GM23338 (cell line): ENCODE measurements around the gene EP400. TPM values are rescaled to one million over a fixed set of nuclear protein-coding genes. Genes with fewer than 3 reads are reported as not detected.

Source experiments
- ATAC-seq: fragments of 200-7000 bp; cut with Tn5 transposase; 3 replicates; pipeline ENCODE4 v1.9.1; 2020
- DNase-seq: peaks from one replicate; pipeline ENCODE4 v3.0.0-alpha.2; 2015; ENCODE audit warnings: low spot score
- H2AFZ ChIP-seq: fragments of 200-600 bp; sonication (generic); 2 replicates; pipeline ENCODE4 v1.8.0; 2016; ENCODE audit warnings: antibody characterized with exemption, mild to moderate bottlenecking, moderate library complexity
- H3F3A ChIP-seq: fragments of 200-600 bp; sonication (generic); replicated peaks from 2 replicates; pipeline ENCODE4 v1.8.0; 2017; ENCODE audit warnings: antibody characterized with exemption, mixed run types, low read depth
- H3K27ac ChIP-seq: fragments of 200-600 bp; sonication (generic); 2 replicates; pipeline ENCODE4 v1.6.1; 2016; ENCODE audit warnings: low read depth
- H3K27me3 ChIP-seq: fragments of 200-600 bp; sonication (generic); 2 replicates; pipeline ENCODE4 v1.8.0; 2016; ENCODE audit warnings: mild to moderate bottlenecking, mixed run types, moderate library complexity; ENCODE audit not compliant: insufficient read depth
- H3K36me3 ChIP-seq: fragments of 200-600 bp; sonication (generic); 2 replicates; pipeline ENCODE4 v1.8.0; 2016; ENCODE audit warnings: mild to moderate bottlenecking; ENCODE audit not compliant: insufficient read depth
- H3K4me1 ChIP-seq: fragments of 200-600 bp; sonication (generic); 2 replicates; pipeline ENCODE4 v1.8.0; 2016; ENCODE audit warnings: mild to moderate bottlenecking, moderate library complexity; ENCODE audit not compliant: insufficient read depth
- H3K4me2 ChIP-seq: fragments of 200-600 bp; sonication (generic); 2 replicates; pipeline ENCODE4 v1.7.1; 2017; ENCODE audit warnings: mixed run types
- H3K4me3 ChIP-seq: fragments of 200-600 bp; sonication (generic); 2 replicates; pipeline ENCODE4 v1.6.1; 2016; ENCODE audit warnings: mixed run types
- H3K79me2 ChIP-seq: fragments of 200-600 bp; sonication (generic); replicated peaks from 2 replicates; pipeline ENCODE4 v1.8.0; 2017; ENCODE audit warnings: mild to moderate bottlenecking; ENCODE audit not compliant: insufficient read depth
- H3K9me2 ChIP-seq: fragments of 200-600 bp; sonication (generic); 2 replicates; pipeline ENCODE4 v1.8.0; 2017; ENCODE audit not compliant: insufficient read depth
- H4K20me1 ChIP-seq: fragments of 200-600 bp; sonication (generic); replicated peaks from 2 replicates; pipeline ENCODE4 v1.8.0; 2017; ENCODE audit warnings: mild to moderate bottlenecking; ENCODE audit not compliant: insufficient read depth
- H3K27ac Mint-ChIP-seq: 2 replicates; pipeline ENCODE4 v1.8.0; 2020; ENCODE audit warnings: inconsistent platforms, mild to moderate bottlenecking, moderate library complexity, mixed read lengths
- H3K27me3 Mint-ChIP-seq: 3 replicates; pipeline ENCODE4 v1.8.0; 2022; ENCODE audit warnings: low read depth, mild to moderate bottlenecking, moderate library complexity, mixed read lengths, inconsistent platforms; ENCODE audit not compliant: insufficient read depth, poor library complexity
- H3K36me3 Mint-ChIP-seq: 3 replicates; pipeline ENCODE4 v1.8.0; 2021; ENCODE audit warnings: low read depth, mild to moderate bottlenecking, inconsistent platforms, moderate library complexity, mixed read lengths
- H3K4me1 Mint-ChIP-seq: 3 replicates; pipeline ENCODE4 v1.8.0; 2020; ENCODE audit warnings: mild to moderate bottlenecking, inconsistent platforms, mixed read lengths
- H3K4me3 Mint-ChIP-seq: 3 replicates; pipeline ENCODE4 v1.8.0; 2021; ENCODE audit warnings: moderate library complexity, mild to moderate bottlenecking, inconsistent platforms, mixed read lengths
- H3K9me3 Mint-ChIP-seq: 3 replicates; pipeline ENCODE4 v1.8.0; 2020; ENCODE audit warnings: moderate library complexity, mild to moderate bottlenecking, inconsistent platforms, mixed read lengths
- CTCF ChIP-seq, 2 experiments: fragments of 200-600 bp in 1 of 2; sonication (generic) in 1 of 2; conservative IDR thresholded peaks; 2 replicates each; pipeline versions ENCODE4 v1.5.1 to v1.6.1; 2016 to 2017; ENCODE audit warnings: antibody characterized with exemption in 2 of 2, low read depth in 2 of 2, mild to moderate bottlenecking in 2 of 2, moderate library complexity in 1 of 2
- ETS1 ChIP-seq: IDR thresholded peaks from 2 replicates; pipeline ENCODE4 v1.6.1; 2016; ENCODE audit warnings: antibody characterized with exemption
- EZH2 ChIP-seq: fragments of 200-600 bp; sonication (generic); IDR thresholded peaks from one replicate; pipeline ENCODE4 v1.8.0; 2017; ENCODE audit warnings: antibody characterized with exemption, mild to moderate bottlenecking, low read depth; ENCODE audit not compliant: unreplicated experiment
- EZH2phosphoT487 ChIP-seq: fragments of 200-600 bp; sonication (generic); IDR thresholded peaks from one replicate; pipeline ENCODE4 v1.8.1; 2018; ENCODE audit warnings: antibody characterized with exemption; ENCODE audit not compliant: unreplicated experiment
- JUNB ChIP-seq: IDR thresholded peaks from one replicate; pipeline ENCODE4 v1.6.1; 2016; ENCODE audit warnings: antibody characterized with exemption; ENCODE audit not compliant: unreplicated experiment
- NANOG ChIP-seq: IDR thresholded peaks from 2 replicates; pipeline ENCODE4 v1.6.1; 2016; ENCODE audit warnings: antibody characterized with exemption, borderline replicate concordance
- POLR2AphosphoS5 ChIP-seq: IDR thresholded peaks from 2 replicates; pipeline ENCODE4 v1.6.1; 2016; ENCODE audit warnings: antibody characterized with exemption, low read depth
- REST ChIP-seq: IDR thresholded peaks from one replicate; pipeline ENCODE4 v1.6.1; 2018; ENCODE audit warnings: antibody characterized with exemption; ENCODE audit not compliant: unreplicated experiment
- STAT1 ChIP-seq: IDR thresholded peaks from one replicate; pipeline ENCODE4 v1.6.1; 2016; ENCODE audit warnings: antibody characterized with exemption; ENCODE audit not compliant: unreplicated experiment
- ZNF114 ChIP-seq: fragments of 250-450 bp; sonication (Bioruptor Pico); IDR thresholded peaks from 2 replicates; pipeline ENCODE4 v1.5.0; 2020; ENCODE audit warnings: mild to moderate bottlenecking, moderate library complexity
- ZNF331 ChIP-seq: fragments of 250-450 bp; sonication (Bioruptor Pico); IDR thresholded peaks from 2 replicates; pipeline ENCODE4 v1.5.0; 2020; ENCODE audit warnings: low read depth, mild to moderate bottlenecking, moderate library complexity
- ZNF462 ChIP-seq: fragments of 250-450 bp; sonication (Bioruptor Pico); IDR thresholded peaks from 2 replicates; pipeline ENCODE4 v1.5.0; 2020; ENCODE audit warnings: mild to moderate bottlenecking, moderate library complexity
- polyA plus RNA-seq: library from polyadenylated mRNA; unstranded; fragments of >200 nt; fragmentation: Nextera tagmentation; extraction: Ambion mirVana; gene quantifications from 2 replicates; pipeline ENCODE4 v1.2.1, GENCODE V29; 2016
- total RNA-seq: library from RNA; depleted of rRNA; stranded (reverse); fragments of >200 nt; shearing (Covaris generic); gene quantifications from 2 replicates; pipeline ENCODE4 v1.2.3, GENCODE V29; 2014

The EP400 gene
- total and polyA plus RNA-seq, 2 experiments from 2014 or later: 26.3 to 57.2 TPM

- H3K27me3 ChIP-seq: no peaks in the 10 kb centered on the region
- no peaks in the 10 kb centered on the region for H3K79me2 ChIP-seq
- H3K4me1 Mint-ChIP-seq: no peaks in the 10 kb centered on the region; the same call in 1 of the 3 replicates
- H3K4me1 ChIP-seq: no peaks in the 10 kb centered on the region
- no peak overlapping the region for H3K4me3 Mint-ChIP-seq
- TF ChIP-seq ETS1 (no peak), NANOG (no peak), CTCF (conservative IDR thresholded peaks at IDR 0.05; ENCODE audit: low read depth in 2 of 2) (no peak), EZH2phosphoT487 (no peak), STAT1 (no peak), POLR2AphosphoS5 (no peak), REST (no peak), ZNF114 (CRISPR knock-in tag) (no peak), EZH2 (no peak), JUNB (no peak), ZNF331 (no peak), ZNF462 (no peak)
- H3K36me3 Mint-ChIP-seq: peaks cover 30% of the 10 kb centered on the region
- no peak for ATAC-seq
- H3K27ac ChIP-seq: no peak overlapping the region
- H3K27me3 Mint-ChIP-seq: peaks cover 5% of the 10 kb centered on the region
- no peaks in the 10 kb centered on the region for H3K9me2 ChIP-seq
- H3K36me3 ChIP-seq: no peaks in the 10 kb centered on the region
- DNase-seq: no peak
- no peaks in the 10 kb centered on the region for H3K9me3 Mint-ChIP-seq
- no peak overlapping the region for H3K4me3 ChIP-seq
- H3K4me2 ChIP-seq: no peak overlapping the region
- H3F3A ChIP-seq: 0 out of 2 replicates have a peak, but pooled peaks cover 8% of the 10 kb centered on the region
- H3K27ac Mint-ChIP-seq: no peak overlapping the region
- H4K20me1 ChIP-seq: peaks cover 7% of the 10 kb centered on the region; the same call in 1 of the 2 replicates
- H2AFZ ChIP-seq: no peak overlapping the region
Measured at GRCh38 chr12:131911028-131911650, 38.6 kb upstream of the EP400 start.
